GM21360 (cell line): ENCODE data around the gene CCNL1.
"Not testable (repeated sequence)": the region's sequence is repeated elsewhere in the genome, so short reads cannot be mapped to it uniquely, and the experiment has no call there.

ENCODE experiments used
- ATAC-seq: cut with Tn5 transposase; IDR thresholded peaks from one replicate; pipeline ENCODE4 v1.9.1; 2021; ENCODE audit warnings: mild to moderate bottlenecking, moderate library complexity; ENCODE audit not compliant: unreplicated experiment

The CCNL1 gene

DNA sequence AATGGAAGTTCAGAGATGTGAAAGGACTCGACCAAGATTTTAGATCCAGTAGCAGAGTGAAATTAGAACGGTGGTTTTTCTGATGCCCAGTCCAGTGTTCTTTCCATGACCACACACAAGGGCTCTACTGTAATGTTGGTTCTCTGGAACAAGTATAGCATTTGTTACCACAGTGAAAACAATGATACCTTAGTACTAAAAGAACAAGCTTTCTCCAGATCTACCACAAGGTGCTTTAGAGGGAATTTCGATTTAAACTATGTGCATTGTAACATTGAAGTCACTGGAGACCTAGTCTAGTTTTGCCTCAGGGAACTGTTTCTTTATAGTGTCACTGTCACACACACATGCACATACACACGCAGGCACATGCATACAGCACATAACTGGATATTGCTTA is 12.8 kb upstream of the CCNL1 start:
- ATAC-seq: no peak

DNA sequence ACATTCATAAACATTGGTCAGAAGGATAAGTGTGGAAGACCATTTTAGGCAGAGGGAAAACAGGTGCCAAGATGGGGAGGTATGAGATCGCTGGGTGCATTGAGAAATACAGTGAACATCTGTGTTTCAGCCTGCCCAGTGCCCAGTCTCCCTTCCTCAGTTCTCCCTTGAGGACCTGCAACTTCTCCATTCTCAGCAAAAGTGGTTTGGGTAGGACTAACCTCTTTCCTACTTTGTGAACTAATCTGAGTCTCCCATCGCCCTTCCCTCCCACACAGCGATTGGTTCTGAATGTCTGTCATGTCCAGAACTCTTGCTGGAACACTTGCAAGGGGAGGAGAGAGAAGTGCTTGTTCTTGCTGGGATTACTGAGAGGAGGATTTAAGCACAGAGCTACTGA is 10.9 kb upstream of the CCNL1 start:
- no peak for ATAC-seq

DNA sequence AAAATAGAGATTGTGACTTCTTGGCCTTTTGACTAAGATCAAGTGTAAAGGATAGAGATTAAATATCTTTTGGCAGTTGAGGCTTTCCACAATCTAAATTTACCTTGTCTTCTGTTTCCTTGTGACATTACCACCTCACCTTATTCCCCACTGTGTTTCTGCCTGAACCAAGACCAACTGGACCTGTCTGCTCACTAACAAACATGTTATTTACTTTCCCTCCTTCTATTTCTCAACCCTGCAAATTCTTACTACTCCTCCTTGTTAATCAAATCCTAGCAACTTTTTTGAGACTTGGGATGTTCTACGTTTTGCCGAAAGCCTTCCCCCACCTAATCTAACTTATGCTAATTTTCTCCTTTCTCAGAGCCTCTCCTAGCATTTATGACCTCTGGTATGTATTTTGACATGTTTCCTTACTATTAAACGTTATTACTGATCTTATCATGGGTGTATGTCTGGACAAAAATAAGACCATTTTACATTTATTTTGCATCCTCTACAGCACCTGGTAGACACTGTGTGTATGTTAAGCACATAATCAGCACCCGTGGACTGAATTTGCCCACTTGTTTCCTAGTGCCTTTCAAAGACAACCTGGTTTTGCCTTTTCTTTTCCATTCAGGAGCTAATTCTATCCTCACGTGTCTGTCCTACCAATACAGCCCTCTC is 7.6 kb upstream of the CCNL1 start:
- no peak for ATAC-seq

DNA sequence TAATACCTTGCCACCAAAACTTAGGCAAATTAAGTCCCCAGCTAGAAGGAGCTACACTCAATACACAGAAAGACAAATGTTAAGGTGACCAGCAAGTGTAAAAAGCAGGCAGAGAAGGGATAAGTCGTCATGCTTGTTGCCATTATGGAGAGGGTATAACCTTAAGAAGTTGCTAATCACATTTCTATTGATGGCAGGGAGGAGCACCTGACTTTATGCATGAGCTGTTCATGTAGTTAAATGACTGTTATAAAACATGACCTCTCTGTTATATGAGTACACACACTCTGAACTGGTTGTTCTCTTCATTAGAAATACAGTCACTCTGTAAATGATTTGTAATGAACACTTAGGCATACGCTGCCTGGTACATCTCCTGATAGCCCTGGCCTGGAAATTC is 6.6 kb upstream of the CCNL1 start:
- peak; percentile 67 for ATAC-seq

DNA sequence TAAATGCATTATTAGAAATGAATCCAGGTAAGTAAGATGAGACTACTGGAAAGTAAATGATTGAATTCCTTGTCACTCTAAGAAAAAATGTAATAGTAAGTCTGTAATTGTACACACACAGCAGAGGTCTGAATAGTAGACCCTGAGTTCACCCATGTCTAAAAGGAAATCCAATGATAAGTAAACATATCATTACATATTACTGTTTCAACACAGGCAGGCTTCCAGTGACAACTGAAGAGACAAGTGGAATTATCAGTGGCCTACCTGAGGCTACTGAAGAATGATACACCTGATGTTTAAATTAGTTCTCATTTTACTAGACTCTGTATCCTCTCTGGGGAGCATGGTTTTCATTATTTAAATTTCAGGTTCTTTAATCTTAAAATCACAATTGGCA is 6.2 kb upstream of the CCNL1 start:
- no peak for ATAC-seq

DNA sequence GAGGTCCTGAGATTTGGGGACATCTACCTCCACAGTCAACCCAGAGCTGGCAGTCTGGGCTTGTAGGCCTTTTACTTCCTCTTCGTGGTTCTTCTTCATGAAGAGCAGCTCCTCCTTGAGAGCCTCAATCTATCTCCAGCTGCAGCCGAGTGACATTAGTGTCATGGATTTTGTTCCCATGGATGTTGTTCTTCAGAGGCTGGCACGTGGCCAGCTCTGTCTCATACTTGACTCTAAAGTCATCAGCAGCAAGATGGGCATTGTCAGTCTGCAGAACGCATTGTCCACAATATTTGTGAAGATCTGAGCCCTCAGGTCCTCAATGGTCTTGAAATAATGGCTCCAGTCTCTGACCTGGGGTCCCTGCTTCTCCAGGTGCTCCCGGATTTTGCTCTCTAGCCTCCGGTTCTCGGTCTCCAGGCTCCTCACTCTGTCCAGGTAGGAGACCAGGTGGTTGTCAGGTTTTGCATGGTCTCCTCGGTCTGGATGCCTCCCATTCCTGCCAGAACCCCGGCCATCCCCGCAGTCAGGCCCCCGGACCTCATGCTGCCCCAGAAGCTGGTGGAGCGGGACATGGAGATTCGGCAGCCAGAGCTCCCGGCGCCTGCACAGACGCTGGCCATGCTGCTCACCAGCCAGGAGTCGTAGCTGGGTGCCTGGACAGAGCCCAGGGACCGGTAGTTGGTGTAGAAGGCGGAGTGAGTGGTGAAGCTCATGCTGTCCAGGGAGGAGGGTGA is 3.4 kb upstream of the CCNL1 start:
- ATAC-seq: no peak

DNA sequence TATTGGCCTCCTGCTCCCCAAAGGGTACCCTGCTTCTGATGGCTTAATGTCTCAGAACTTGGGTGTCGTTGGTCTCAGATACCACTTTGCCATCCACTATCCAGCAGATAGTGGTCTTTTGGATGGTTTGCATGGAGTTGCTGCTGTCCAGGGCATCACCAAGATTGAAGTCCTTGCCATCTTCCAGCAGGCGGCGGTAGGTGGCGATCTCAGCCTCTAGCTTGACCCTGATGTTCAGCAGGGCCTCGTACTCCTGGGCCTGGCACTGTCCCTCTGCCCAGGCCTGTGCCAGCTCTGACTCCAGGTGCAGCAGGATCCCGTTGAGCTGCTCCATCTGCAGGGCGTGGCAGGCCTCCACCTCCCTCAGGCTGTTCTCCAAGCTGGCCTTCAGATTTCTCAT is 2.7 kb upstream of the CCNL1 start:
- not testable (repeated sequence) for ATAC-seq

DNA sequence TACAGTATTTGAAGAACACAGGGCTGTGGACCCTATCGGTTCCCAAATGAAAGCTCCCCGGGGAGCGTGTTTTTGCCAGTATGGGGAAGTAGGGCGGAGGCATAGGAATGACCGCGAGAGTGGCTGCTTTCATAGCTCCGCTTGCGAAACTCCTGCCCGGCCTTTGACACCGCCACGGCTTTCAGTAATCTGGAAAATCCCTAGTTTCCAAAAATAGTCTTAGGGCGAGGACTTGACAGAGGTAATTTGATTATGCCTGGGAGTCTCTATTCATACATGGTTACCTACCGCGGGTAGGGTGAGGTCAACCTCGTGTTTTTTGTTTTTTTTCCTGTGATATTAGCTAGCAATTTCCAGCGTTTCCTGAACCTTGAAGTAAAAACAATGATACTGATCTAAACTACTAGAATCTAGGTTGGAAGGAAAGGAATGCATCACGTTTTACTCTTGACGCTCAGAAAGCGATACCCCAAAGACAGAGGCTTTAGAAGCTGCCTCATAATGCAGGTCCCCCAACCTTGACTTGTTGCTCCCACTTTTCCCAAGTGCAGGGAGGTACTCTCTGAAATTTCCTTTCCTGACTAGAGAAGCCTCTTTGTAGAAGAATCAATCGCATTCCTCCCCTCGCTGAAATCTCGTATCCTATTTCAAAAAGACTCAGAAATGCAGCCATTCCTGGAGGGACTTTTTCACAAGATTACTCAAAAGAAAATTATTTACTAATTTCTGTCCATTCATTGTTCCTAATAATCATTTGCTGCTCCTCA is 894 bp upstream of the CCNL1 start:
- ATAC-seq: peak; percentile 32

DNA sequence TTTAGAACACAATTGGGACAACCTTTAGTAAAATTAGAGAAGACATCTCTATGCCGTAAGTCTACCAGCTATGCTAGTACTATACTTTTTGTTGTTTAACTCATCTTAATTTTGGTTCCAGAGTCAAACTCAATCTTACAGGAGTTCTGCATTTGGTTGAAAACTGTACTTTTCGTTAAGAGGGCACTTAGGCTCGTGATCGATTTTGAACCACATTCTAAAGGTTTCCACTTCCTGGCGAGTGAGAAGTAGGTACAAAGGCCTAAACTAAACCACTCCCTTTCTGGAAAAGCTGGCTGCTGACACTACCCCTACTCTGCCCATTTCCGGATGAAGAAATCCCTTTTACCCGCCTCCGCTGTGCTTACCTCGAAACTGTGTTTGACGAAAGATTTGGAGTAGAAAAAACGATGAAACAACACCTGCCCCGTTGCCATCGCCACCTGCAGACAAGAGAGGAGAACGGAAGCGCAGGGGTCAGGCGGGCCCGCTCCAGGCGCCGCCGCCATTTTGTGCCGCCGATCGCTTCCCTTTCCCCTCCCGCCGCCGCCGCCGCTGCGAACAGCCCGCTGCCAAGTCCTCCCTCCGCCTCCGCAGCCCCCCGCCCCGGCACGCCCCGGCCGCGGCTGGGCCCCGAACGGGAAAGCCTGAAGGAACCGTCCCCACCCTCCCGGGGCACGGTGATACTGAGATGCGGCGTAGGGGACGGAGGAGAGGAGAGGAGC is 748 bp downstream of the CCNL1 start:
- ATAC-seq: peak; percentile 39

DNA sequence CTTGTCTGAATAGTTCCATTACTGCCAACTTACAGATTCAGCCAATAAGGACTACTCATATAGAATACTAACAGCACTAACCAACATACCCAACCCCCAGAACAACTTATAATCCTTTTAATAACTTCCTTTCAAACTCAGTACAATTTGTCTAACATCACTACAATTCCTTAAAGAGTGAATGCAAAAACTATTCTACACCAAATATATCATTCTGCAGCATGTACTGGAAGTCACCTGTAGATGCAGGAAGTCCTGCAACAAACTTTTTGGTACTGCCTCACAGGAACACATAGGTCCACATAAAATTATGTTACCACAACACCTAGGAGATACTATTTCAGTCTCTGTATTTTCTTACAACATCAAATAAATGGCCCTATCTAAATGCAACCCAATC is 2.1 kb downstream of the CCNL1 start:
- ATAC-seq: no peak

DNA sequence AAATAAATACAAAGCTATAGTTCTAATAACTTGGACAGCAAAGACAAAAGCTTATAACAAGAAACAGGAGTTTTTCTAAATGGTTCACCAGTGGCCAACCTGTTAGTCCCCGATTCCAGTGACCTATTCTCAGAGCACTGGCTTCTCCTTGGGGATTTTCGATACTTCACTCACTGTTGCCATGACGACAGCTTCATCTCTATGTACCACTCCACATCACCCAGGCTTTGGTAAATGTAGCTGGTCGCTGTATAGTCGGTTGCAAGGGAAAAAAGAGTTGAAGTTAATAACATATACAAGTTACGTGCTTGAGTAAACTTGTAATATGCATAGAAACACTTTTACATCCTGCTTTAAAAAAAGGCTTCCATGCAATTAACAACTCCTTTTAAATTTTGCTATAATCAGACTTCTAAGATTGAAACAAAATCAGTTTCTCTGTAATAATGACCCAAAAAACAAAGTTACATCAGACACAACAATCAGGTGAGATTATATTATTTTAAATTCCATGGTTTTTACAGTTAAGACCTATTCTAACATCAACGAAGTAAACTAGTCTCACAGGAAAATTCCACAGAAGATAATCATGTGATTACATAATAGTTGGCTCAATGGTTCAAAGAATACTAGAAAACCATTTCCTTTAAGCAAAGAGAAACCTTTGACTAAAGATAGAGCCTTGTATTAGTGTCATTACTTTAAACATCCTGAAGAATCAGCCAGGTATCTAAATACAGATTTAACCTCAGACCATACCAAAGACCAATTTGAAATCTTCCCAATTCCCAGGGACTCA is 2.9 kb downstream of the CCNL1 start:
- ATAC-seq: no peak

DNA sequence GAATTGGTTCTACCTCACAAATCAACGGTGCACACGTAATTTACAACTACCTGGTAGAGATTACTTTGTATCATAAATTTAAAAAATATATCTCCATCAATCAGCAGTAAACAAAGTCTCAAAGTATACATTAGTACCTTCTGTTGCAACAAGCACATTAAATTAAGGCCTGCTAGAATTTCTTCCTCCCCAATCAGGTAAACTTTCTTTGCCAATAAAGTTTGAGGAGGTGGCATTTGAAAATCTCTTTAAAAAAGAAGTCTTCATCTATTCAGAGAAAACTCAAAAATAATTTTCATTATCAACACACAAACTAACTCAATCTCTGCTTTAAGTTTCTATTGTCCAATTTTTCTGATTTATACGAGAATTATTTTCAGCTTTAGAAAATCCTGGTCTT is 4.4 kb downstream of the CCNL1 start:
- ATAC-seq: no peak

DNA sequence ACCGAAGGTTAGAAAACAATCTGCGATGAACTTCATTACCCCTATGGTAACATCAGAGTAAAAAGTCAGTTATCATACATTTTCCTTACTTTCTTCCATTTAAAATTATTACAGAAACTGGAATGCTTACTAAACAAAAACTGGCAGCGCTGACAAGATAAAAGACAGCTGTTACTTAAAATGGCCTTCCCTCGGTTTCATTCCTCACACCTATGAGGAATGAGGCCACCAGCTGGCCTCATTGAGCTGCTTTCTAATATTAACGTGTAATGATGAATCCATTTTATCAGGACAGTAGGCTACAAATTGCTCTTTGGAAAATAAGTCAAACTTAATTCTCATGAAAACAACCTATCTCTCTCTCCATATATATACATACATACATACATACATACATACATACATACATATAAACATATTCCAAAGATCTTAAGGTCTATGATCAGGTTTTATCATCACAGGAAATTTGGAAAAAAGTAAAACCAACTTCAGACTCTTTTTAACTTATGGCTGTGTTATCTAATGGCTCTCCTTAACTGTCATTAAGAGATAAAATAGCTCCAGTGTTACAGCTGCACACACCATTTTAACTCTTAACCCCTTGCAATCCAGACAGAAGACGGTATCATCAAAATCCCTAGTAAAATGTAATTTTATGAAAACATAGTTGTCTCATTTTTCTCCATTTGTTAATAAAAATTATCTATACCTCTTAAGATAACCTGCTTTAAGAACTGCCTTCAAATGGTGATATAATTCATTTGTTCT is 5.2 kb downstream of the CCNL1 start:
- ATAC-seq: no peak

DNA sequence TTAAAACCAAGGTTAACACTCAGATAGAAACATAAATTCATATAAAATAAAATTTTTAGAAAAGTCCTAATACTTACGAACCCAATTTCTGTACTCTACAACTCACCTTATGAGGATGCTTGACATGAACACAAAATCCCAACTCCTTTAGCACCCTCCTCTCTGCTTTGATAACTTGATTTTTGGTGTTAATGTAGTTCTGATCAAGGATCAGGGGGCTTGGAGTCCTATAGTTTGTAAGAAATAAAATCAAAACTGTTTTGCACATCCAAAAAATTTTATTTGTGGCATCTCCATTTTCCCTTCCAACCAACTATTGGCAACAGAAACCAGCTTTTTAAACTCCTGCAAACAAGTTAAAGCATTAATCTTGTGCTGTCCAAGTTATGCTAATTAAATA is 7.0 kb downstream of the CCNL1 start:
- ATAC-seq: no peak

DNA sequence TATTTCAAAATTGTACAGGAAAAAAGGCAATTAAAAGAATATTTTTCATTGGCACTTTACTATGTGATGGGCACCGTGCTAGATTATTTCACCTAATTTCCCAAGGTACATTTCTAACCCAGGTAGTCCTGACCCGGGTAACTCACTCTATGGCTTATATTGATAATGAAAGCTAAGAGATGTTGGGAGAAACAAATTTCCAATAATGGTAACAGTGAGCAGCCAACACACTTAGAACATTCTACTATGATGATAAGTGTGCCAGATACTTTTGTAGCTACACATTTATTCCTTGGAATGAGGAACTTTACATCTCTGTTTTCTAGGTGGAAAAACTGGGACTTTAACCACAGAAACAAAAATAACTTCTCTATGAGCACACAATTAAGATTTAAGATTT is 7.5 kb downstream of the CCNL1 start:
- no peak for ATAC-seq

DNA sequence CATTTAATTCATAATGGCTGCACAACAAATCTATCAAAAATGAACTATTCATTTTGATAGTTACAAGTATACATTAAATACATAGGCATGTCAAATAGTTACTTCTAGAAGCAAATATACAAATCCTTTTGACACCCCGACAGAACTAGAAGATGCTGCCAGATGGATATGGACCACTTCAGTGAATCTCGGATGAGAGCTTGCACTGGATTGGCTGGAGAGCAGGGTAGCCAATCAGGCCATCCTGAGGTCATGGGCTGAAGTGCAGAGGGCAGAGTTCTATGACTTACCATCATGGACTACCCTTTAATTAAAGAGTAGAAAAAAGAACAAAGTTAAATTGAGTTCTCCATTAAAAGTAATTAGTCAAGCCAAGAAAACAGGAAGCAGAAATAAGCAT is 8.3 kb downstream of the CCNL1 start:
- ATAC-seq: no peak

DNA sequence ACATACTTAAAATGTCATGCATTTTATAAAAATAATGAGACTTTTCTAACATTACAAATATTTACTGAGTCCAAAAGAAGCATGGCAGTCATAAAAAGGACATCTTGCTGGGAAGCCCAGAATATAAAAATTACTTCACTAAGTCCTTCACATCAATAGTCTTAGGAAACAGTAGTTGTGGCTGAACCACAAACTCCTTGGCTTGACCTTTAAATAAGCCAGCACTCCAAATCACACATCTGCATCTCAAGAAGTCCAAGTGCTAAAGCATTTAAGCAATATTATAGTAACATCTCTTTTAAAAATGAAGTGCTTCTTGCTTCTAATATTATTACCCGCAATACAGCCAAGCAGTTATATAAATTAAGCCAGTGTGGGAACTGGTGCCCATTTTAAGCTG is 8.8 kb downstream of the CCNL1 start:
- ATAC-seq: no peak

DNA sequence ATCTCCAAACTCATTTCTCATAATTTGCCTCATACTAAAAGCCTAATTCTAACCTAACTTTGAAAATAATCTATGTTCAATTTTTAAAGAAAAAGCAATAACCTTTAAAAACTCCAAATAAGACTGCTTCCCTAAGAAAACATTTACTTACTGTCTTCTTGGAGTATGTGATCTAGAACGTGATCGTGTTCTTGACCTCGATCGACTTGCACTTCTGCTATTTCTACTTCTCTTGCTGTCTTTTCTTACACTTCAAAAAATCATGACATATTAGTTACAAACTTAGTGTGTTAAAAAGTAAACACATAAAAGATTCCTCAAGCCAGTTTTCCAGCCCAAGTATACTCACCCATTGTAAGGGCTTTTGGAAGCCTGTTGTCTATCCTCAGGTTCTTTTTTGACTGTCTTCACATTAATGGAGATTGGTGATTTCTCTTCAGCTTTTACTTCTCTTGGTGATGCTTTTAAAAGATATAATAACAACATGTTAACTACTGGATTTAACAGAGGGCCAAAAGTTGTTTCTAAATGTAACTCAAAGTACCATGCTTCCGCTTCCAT is 10.7 kb downstream of the CCNL1 start:
- ATAC-seq: no peak

DNA sequence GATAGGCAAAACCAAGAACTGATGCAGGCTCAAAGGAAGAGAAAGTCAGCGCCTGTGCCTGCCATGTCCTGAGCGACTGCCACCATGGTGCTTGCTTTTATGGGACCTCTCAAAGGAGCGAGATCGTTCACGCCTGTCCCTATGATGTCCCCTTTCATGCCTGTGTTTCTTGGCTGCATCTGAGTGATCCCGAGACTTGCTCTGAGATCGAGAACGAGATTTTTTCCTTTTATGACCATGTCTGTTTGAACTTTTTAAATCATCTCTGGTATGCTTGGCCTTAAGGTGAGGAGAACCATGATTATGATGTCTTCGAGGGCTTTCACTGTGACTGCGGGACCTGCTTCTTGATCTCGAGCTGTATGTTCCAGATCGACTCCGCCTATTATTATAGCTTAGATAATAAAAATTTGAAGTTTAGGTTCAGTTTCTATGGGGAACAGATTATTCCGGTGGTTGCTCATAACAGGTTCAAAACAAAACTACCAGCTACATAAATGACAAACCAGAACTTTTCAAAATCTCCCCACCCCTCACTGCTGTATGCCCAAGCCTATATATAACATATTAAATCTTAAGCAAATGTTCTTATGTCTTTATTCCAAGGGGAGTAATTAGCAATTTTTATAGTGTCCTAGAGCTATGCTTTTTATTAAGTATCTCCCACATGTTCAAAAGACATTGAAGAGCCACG is 11.6 kb downstream of the CCNL1 start:
- no peak for ATAC-seq
